GM12878 (cell line): ENCODE data around the gene TMEM168. TPM values are rescaled to one million over a fixed set of nuclear protein-coding genes. Genes with fewer than 3 reads are reported as not detected.

Source experiments
- ATAC-seq: fragments of 200-7000 bp; cut with Tn5 transposase; 3 replicates; pipeline ENCODE4 v1.9.1; 2020; ENCODE audit warnings: mild to moderate bottlenecking, moderate library complexity
- BruUV-seq: library from RNA; stranded (reverse); fragments of 400-500 nt; replicated peaks from 2 replicates; lab custom pipeline; 2021; lab: Mats Ljungman, UMichigan
- CTCF ChIA-PET: fragments of 300-600 bp; sonication (Branson Sonifier 250); formaldehyde crosslinking; extraction: SDS; loops from one replicate; lab custom pipeline; 2021; ENCODE audit warnings: inconsistent platforms; lab: Yijun Ruan, JAX
- POLR2A ChIA-PET: fragments of 350-600 bp; formaldehyde crosslinking; extraction: SDS; loops from one replicate; lab custom pipeline; 2021; ENCODE audit warnings: inconsistent platforms; lab: Charles Lee
- RAD21 ChIA-PET: fragments of 300-600 bp; sonication (Branson Sonifier 250); formaldehyde crosslinking; loops from one replicate; lab custom pipeline; 2023; ENCODE audit warnings: antibody characterized with exemption; ENCODE audit not compliant: unreplicated experiment; lab: Charles Lee
- SMC1A ChIA-PET: fragments of 300-600 bp; sonication (Branson Sonifier 250); formaldehyde crosslinking; loops from one replicate; lab custom pipeline; 2023; ENCODE audit not compliant: unreplicated experiment, uncharacterized antibody; lab: Charles Lee
- DNase-seq: peaks from one replicate; pipeline ENCODE4 v3.0.0-alpha.2; 2011; ENCODE audit warnings: low read depth, low spot score
- FAIRE-seq: peaks from 3 replicates; lab custom pipeline; 2011; peaks lifted over from hg19 to GRCh38; lab: Jason Lieb, UNC
- H2AFZ ChIP-seq: 2 replicates; pipeline ENCODE4 v1.6.0; 2011; ENCODE audit warnings: low read depth, low read length, control low read depth; ENCODE audit not compliant: control insufficient read depth
- H3K27ac ChIP-seq: 2 replicates; pipeline ENCODE4 v1.5.1; 2011; ENCODE audit warnings: control low read depth; ENCODE audit not compliant: control insufficient read depth, insufficient read depth
- H3K27me3 ChIP-seq, 2 experiments: replicated peaks in 1 of 2; 2 replicates each; pipeline versions ENCODE4 v1.6.0 to v1.6.1; 2011; ENCODE audit warnings: low read length in 1 of 2; ENCODE audit not compliant: control insufficient read depth in 2 of 2, insufficient read depth in 2 of 2
- H3K36me3 ChIP-seq, 2 experiments: 2 replicates each; pipeline ENCODE4 v1.5.1; 2011; ENCODE audit warnings: low read length in 1 of 2; ENCODE audit not compliant: control insufficient read depth in 2 of 2, insufficient read depth in 2 of 2
- H3K4me1 ChIP-seq: 2 replicates; pipeline ENCODE4 v1.6.1; 2011; ENCODE audit warnings: mild to moderate bottlenecking, low read length, moderate library complexity, mixed read lengths; ENCODE audit not compliant: control insufficient read depth, insufficient read depth
- H3K4me2 ChIP-seq: 2 replicates; pipeline ENCODE4 v1.6.0; 2011; ENCODE audit warnings: control low read depth; ENCODE audit not compliant: control insufficient read depth, insufficient read depth
- H3K4me3 ChIP-seq: fragments of 200-600 bp; sonication (generic); 2 replicates; pipeline ENCODE4 v1.5.1; 2016
- H3K79me2 ChIP-seq: 2 replicates; pipeline ENCODE4 v1.6.0; 2011; ENCODE audit warnings: low read length; ENCODE audit not compliant: control insufficient read depth, insufficient read depth
- H3K9ac ChIP-seq: 2 replicates; pipeline ENCODE4 v1.8.0; 2011; ENCODE audit warnings: low read length, control low read depth, mixed read lengths; ENCODE audit not compliant: control insufficient read depth, insufficient read depth
- H3K9me3 ChIP-seq: replicated peaks from 3 replicates; pipeline ENCODE4 v1.5.1; 2011; ENCODE audit warnings: mild to moderate bottlenecking, low read length; ENCODE audit not compliant: control insufficient read depth, insufficient read depth
- H4K20me1 ChIP-seq: 2 replicates; pipeline ENCODE4 v1.6.0; 2011; ENCODE audit not compliant: control insufficient read depth, insufficient read depth
- ATF7 ChIP-seq: fragments of 450-650 bp; IDR thresholded peaks from 2 replicates; pipeline ENCODE4 v1.6.1; 2016; ENCODE audit warnings: low read depth, mild to moderate bottlenecking
- BMI1 ChIP-seq: fragments of 450-650 bp; IDR thresholded peaks from 2 replicates; pipeline ENCODE4 v1.6.1; 2016; ENCODE audit warnings: mild to moderate bottlenecking, moderate library complexity, borderline replicate concordance
- CREM ChIP-seq: IDR thresholded peaks from 2 replicates; pipeline ENCODE4 v1.6.1; 2014; ENCODE audit warnings: antibody characterized with exemption, low read depth
- MEF2B ChIP-seq: fragments of 450-650 bp; IDR thresholded peaks from 2 replicates; pipeline ENCODE4 v1.6.1; 2018; ENCODE audit warnings: mild to moderate bottlenecking, moderate library complexity; ENCODE audit not compliant: partially characterized antibody, poor library complexity, severe bottlenecking
- MTA2 ChIP-seq: fragments of 450-650 bp; IDR thresholded peaks from 2 replicates; pipeline ENCODE4 v1.6.1; 2016; ENCODE audit warnings: low read depth, mild to moderate bottlenecking, moderate library complexity
- SIX5 ChIP-seq: IDR thresholded peaks from 2 replicates; pipeline ENCODE4 v1.6.1; 2011; ENCODE audit warnings: mild to moderate bottlenecking, low read depth, low read length, moderate library complexity; ENCODE audit not compliant: severe bottlenecking
- SUZ12 ChIP-seq: fragments of 200-600 bp; sonication (generic); IDR thresholded peaks from one replicate; pipeline ENCODE4 v1.6.1; 2018; ENCODE audit warnings: antibody characterized with exemption, mild to moderate bottlenecking; ENCODE audit not compliant: unreplicated experiment
- ZNF384 ChIP-seq: IDR thresholded peaks from 2 replicates; pipeline ENCODE4 v1.6.1; 2012; ENCODE audit warnings: low read depth, mild to moderate bottlenecking, low read length, improper control_type of control experiment, borderline replicate concordance
- in situ Hi-C: fragments of 300-500 bp; cut with MboI; formaldehyde crosslinking; loops from 9 replicates; pipeline ENCODE4 v1.14.3; 2018; ENCODE audit warnings: mixed read lengths
- intact Hi-C: fragments of 100-400 bp; cut with micrococcal nuclease; formaldehyde crosslinking; loops from one replicate; pipeline ENCODE4 v1.14.2; 2022; ENCODE audit not compliant: unreplicated experiment
- polyA plus RNA-seq, 11 experiments: library from polyadenylated mRNA; depleted of rRNA in 4 of 11; unstranded in 6 of 11; stranded (reverse) in 5 of 11; fragments of >200 nt; fragmentation: Nextera tagmentation in 4 of 11; fragmentation: Illumina TruSeq in 1 of 11; extraction: Ambion mirVana in 4 of 11; extraction: Trizol in 1 of 11; gene quantifications; 1 replicate in 1 of 11; 2 replicates in 10 of 11; pipeline versions ENCODE4 v1.2.1 to v1.2.3, GENCODE V29; 2011 to 2016; ENCODE audit warnings: inconsistent platforms in 2 of 11, missing spikeins in 2 of 11, low read depth in 1 of 11
- total RNA-seq, 4 experiments: library from RNA; depleted of rRNA in 3 of 4; stranded (reverse); fragments of >200 nt in 3 of 4; fragmentation: Illumina TruSeq in 1 of 4; extraction: Trizol in 1 of 4; gene quantifications; 2 replicates each; pipeline versions ENCODE4 v1.2.1 to v1.2.3, GENCODE V29; 2013 to 2021
- TF ChIP-seq, protein P1 (sequence below): IDR thresholded peaks from 2 replicates; pipeline ENCODE4 v1.6.1; 2012; ENCODE audit warnings: low read length, inconsistent platforms
- TF ChIP-seq, protein P2 (sequence below): IDR thresholded peaks from 2 replicates; pipeline ENCODE4 v1.6.1; 2012; ENCODE audit warnings: low read depth, low read length, improper control_type of control experiment
- TF ChIP-seq, protein P3 (sequence below): IDR thresholded peaks from 2 replicates; pipeline ENCODE4 v1.6.1; 2011; ENCODE audit warnings: borderline replicate concordance, low read depth, mild to moderate bottlenecking, moderate library complexity, mixed read lengths, low read length; ENCODE audit not compliant: insufficient read depth; ENCODE audit errors: extremely low read length
- TF ChIP-seq, protein P4 (sequence below): fragments of 450-650 bp; IDR thresholded peaks from 2 replicates; pipeline ENCODE4 v1.6.1; 2016; ENCODE audit warnings: mild to moderate bottlenecking, moderate library complexity, borderline replicate concordance
- TF ChIP-seq, protein P5 (sequence below), 3 experiments: IDR thresholded peaks in 2 of 3; conservative IDR thresholded peaks in 1 of 3; 2 replicates each; pipeline ENCODE4 v1.5.1; 2011; ENCODE audit warnings: low read depth in 3 of 3, low read length in 3 of 3, mild to moderate bottlenecking in 3 of 3, control low read depth in 2 of 3, moderate library complexity in 2 of 3, inconsistent platforms in 1 of 3, mixed read lengths in 1 of 3; ENCODE audit not compliant: control insufficient read depth in 2 of 3, insufficient read depth in 1 of 3; ENCODE audit errors: extremely low read depth in 1 of 3

The TMEM168 gene
- total and polyA plus RNA-seq, 10 of the 15 experiments (the other 5 are each of a cell fraction or from before 2014, with no cell fraction given) = 9.1 to 44.2 (median 19.8) TPM

DNA sequence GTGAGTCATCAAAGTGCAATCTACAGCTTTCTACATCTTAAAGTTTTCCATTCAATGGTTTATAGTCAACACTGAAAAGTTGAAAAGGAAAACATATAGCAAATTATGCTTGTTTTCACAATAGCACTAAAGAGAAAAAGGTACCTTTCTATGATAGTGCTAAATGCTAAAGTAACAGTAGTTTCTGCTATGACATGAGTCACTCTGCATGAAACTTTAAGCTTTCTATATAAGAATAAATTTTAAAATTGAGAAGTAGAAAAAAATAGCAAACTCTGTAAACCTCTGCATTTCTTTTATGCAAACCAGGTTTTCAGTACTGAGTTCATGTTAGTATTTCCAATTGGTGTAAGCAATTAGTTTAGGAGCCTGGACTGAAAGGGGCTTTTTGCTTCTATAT lies 31.2 kb upstream of the TMEM168 start:
- Histone ChIP-seq H3K36me3 (peaks cover 0 to 4% of the 10 kb centered on the region in 2 experiments; a peak in 1 of 4 replicates), H3K79me2 (no peaks in the 10 kb centered on the region), H3K4me2 (no peak overlapping the region), H2AFZ (no peak overlapping the region), H3K9me3 (no peaks in the 10 kb centered on the region), H3K9ac (no peak overlapping the region), H3K27me3 (no peaks in the 10 kb centered on the region), H4K20me1 (no peaks in the 10 kb centered on the region), H3K4me1 (no peaks in the 10 kb centered on the region), H3K27ac (no peak overlapping the region), H3K4me3 (no peak overlapping the region)
- CTCF ChIA-PET = no interaction called here
- RAD21 ChIA-PET = interaction anchor here (1.3 kb wide), 1 partner anchor 12 kb away, joined by 3 read pairs; no protein-coding TSS in a partner anchor
- ATAC-seq (no peak), FAIRE-seq (no peak), DNase-seq (no peak)
- SMC1A ChIA-PET = interaction anchor here (0.8 to 1.2 kb wide), 2 partner anchors 16 to 160 kb away, joined by 3 read pairs; no protein-coding TSS in a partner anchor
- BruUV-seq = no TSS peak
- in situ Hi-C loops = no loop called here
- intact Hi-C loops = loop anchor here (5.0 kb wide), 1 partner anchor 76 kb away; no protein-coding TSS in a partner anchor
- POLR2A ChIA-PET = interaction anchor here (0.6 kb wide), 1 partner anchor 265 kb away, joined by 3 read pairs; no protein-coding TSS in a partner anchor
- TF ChIP-seq, protein P1, sequence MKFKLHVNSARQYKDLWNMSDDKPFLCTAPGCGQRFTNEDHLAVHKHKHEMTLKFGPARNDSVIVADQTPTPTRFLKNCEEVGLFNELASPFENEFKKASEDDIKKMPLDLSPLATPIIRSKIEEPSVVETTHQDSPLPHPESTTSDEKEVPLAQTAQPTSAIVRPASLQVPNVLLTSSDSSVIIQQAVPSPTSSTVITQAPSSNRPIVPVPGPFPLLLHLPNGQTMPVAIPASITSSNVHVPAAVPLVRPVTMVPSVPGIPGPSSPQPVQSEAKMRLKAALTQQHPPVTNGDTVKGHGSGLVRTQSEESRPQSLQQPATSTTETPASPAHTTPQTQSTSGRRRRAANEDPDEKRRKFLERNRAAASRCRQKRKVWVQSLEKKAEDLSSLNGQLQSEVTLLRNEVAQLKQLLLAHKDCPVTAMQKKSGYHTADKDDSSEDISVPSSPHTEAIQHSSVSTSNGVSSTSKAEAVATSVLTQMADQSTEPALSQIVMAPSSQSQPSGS = no peak
- TF ChIP-seq, protein P2, sequence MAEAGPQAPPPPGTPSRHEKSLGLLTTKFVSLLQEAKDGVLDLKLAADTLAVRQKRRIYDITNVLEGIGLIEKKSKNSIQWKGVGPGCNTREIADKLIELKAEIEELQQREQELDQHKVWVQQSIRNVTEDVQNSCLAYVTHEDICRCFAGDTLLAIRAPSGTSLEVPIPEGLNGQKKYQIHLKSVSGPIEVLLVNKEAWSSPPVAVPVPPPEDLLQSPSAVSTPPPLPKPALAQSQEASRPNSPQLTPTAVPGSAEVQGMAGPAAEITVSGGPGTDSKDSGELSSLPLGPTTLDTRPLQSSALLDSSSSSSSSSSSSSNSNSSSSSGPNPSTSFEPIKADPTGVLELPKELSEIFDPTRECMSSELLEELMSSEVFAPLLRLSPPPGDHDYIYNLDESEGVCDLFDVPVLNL = no peak
- no peak for TF ChIP-seq ZNF384
- TF ChIP-seq ATF7 = no peak
- TF ChIP-seq, protein P3, sequence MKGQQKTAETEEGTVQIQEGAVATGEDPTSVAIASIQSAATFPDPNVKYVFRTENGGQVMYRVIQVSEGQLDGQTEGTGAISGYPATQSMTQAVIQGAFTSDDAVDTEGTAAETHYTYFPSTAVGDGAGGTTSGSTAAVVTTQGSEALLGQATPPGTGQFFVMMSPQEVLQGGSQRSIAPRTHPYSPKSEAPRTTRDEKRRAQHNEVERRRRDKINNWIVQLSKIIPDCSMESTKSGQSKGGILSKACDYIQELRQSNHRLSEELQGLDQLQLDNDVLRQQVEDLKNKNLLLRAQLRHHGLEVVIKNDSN = no peak
- no peak for TF ChIP-seq SUZ12
- TF ChIP-seq SIX5 = no peak
- TF ChIP-seq, protein P4, sequence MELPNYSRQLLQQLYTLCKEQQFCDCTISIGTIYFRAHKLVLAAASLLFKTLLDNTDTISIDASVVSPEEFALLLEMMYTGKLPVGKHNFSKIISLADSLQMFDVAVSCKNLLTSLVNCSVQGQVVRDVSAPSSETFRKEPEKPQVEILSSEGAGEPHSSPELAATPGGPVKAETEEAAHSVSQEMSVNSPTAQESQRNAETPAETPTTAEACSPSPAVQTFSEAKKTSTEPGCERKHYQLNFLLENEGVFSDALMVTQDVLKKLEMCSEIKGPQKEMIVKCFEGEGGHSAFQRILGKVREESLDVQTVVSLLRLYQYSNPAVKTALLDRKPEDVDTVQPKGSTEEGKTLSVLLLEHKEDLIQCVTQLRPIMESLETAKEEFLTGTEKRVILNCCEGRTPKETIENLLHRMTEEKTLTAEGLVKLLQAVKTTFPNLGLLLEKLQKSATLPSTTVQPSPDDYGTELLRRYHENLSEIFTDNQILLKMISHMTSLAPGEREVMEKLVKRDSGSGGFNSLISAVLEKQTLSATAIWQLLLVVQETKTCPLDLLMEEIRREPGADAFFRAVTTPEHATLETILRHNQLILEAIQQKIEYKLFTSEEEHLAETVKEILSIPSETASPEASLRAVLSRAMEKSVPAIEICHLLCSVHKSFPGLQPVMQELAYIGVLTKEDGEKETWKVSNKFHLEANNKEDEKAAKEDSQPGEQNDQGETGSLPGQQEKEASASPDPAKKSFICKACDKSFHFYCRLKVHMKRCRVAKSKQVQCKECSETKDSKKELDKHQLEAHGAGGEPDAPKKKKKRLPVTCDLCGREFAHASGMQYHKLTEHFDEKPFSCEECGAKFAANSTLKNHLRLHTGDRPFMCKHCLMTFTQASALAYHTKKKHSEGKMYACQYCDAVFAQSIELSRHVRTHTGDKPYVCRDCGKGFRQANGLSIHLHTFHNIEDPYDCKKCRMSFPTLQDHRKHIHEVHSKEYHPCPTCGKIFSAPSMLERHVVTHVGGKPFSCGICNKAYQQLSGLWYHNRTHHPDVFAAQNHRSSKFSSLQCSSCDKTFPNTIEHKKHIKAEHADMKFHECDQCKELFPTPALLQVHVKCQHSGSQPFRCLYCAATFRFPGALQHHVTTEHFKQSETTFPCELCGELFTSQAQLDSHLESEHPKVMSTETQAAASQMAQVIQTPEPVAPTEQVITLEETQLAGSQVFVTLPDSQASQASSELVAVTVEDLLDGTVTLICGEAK = no peak
- TF ChIP-seq, protein P5, sequence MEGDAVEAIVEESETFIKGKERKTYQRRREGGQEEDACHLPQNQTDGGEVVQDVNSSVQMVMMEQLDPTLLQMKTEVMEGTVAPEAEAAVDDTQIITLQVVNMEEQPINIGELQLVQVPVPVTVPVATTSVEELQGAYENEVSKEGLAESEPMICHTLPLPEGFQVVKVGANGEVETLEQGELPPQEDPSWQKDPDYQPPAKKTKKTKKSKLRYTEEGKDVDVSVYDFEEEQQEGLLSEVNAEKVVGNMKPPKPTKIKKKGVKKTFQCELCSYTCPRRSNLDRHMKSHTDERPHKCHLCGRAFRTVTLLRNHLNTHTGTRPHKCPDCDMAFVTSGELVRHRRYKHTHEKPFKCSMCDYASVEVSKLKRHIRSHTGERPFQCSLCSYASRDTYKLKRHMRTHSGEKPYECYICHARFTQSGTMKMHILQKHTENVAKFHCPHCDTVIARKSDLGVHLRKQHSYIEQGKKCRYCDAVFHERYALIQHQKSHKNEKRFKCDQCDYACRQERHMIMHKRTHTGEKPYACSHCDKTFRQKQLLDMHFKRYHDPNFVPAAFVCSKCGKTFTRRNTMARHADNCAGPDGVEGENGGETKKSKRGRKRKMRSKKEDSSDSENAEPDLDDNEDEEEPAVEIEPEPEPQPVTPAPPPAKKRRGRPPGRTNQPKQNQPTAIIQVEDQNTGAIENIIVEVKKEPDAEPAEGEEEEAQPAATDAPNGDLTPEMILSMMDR (IDR thresholded peaks at IDR 0.05 in 2 of 3, conservative IDR thresholded peaks at IDR 0.05 in 1 of 3; ENCODE audit: control insufficient read depth in 2 of 3, extremely low read depth in 1 of 3, insufficient read depth in 1 of 3, low read depth in 3 of 3, low read length in 3 of 3) = no peak
- TF ChIP-seq CREM = no peak
- no peak for TF ChIP-seq MTA2
- TF ChIP-seq MEF2B = no peak
- TF ChIP-seq BMI1 = no peak
